Endothelial cell of umbilical vein (primary cell): ENCODE measurements around the gene SGSH.

Source experiments
- CTCF ChIP-seq, 2 donors: IDR thresholded peaks; 1 replicate in 1 of 2; 2 replicates in 1 of 2; pipeline ENCODE4 v1.5.1; 2011; ENCODE audit warnings: low read length in 2 of 2, mild to moderate bottlenecking in 2 of 2, moderate library complexity in 2 of 2, control low read depth in 1 of 2, inconsistent platforms in 1 of 2, low read depth in 1 of 2; ENCODE audit not compliant: insufficient read depth in 1 of 2; ENCODE audit errors: extremely low read depth in 1 of 2
- POLR2A ChIP-seq: IDR thresholded peaks from 2 replicates; pipeline ENCODE4 v1.6.1; 2012; ENCODE audit warnings: low read depth, mild to moderate bottlenecking, control low read depth, low read length

- TF ChIP-seq POLR2A (no peak), CTCF (IDR thresholded peaks at IDR 0.05; ENCODE audit: extremely low read depth in 1 of 2, insufficient read depth in 1 of 2, low read depth in 1 of 2, low read length in 2 of 2) (no peak)
Observed at GRCh38 chr17:80182845-80183223, 37.3 kb downstream of the SGSH start.
